Bladder microvascular endothelial cell (primary cell): ENCODE results near the gene PA2G4. TPM values are rescaled to one million over a fixed set of nuclear protein-coding genes. Genes with fewer than 3 reads are reported as not detected.

Source experiments
- total RNA-seq: library from RNA; depleted of rRNA; stranded (reverse); fragments of >200 nt; gene quantifications from 2 replicates; pipeline ENCODE4 v1.2.3, GENCODE V29; 2014

The PA2G4 gene
- 114 and 216 TPM in 2 replicates for total RNA-seq

DNA sequence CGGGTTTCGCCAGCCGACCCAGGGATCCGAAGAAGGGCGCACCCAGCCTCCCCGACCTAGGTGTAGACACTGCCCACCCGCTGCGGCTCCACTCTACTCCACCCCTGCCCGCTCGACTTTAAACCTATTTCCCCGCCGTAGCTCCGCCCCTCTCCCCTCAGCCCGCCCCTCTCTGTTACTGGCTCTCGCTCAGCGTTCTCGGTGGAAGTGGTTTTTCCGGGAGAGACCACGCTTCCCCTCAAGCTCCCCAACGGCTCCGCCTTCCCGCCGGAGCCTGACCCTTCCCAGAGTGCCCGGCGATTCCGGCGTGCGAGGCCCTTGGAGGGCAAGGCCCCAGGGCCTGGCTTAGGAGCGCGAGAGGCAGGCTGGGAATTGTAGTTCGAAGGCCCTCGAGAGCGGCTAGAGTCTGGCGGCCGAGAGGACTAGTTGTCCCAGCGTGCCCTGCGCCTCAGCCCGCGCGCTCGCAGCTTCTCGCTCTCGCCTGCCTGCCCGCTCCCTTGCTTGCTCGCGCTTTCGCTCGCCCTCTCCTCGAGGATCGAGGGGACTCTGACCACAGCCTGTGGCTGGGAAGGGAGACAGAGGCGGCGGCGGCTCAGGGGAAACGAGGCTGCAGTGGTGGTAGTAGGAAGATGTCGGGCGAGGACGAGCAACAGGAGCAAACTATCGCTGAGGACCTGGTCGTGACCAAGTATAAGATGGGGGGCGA lies at the start of gene PA2G4:
Gene PA2G4, plus strand, starts transcription at position 451 of the 706 bp plus-strand sequence. Its CDS starts 179 bp downstream, at position 630.

DNA sequence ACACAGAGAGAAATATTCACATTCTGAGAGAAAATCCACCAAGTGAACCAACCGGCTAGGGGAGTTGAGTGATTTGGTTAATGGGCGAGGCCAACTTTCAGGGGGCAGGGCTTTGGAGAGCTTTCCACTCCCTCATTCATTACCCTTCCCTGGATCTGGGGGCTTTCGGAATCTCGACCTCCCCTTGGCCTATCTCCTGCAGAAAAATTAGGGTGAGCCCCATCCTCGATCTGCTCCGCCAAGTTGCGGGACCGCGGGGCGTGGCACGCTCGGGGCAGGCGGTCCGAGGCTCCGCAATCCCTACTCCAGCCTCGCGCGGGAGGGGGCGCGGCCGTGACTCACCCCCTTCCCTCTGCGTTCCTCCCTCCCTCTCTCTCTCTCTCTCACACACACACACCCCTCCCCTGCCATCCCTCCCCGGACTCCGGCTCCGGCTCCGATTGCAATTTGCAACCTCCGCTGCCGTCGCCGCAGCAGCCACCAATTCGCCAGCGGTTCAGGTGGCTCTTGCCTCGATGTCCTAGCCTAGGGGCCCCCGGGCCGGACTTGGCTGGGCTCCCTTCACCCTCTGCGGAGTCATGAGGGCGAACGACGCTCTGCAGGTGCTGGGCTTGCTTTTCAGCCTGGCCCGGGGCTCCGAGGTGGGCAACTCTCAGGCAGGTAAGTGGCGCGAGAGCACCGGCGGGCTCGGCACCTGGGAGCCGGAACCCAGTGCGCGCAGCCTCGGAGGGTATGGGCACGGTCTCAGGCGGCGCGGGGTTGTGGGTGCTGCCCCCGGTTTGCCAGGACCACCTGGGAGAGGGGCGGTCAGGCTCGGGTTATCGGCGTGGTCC lies 24.4 kb upstream of the PA2G4 start, which contains the start of gene ERBB3:
Gene ERBB3, plus strand, starts transcription at position 443 of the 833 bp plus-strand sequence. Its CDS starts 136 bp downstream, at position 579.

DNA sequence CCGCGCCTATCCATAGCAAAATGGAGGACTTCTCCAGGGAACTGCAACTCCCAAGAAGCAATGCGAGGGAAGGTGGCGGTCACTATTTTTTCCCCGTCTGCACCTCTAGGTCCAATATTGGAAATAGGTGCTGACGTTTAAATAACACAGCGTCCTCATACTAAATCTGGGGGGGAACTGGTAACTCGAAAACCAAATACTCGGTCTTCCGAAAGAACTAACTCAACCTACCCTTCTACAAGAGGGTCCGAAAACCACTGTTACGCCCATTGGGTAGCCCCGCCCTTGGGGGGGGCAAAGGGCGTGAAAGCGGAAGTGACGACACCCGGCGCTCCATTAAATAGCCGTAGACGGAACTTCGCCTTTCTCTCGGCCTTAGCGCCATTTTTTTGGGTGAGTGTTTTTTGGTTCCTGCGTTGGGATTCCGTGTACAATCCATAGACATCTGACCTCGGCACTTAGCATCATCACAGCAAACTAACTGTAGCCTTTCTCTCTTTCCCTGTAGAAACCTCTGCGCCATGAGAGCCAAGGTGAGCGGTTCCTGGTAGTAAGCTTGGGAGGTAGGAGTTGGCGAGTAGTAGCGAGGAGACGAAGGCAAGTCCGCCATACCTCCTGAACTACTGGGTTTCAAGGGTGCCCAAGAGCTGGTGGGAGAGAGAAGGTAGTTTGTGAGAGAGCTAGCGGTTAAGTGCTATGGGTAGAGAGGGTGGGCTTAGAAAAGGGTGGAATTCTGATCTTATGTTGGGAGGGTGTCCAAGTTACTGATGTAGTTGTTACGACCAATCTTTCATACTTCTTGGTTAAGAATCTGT lies 12.1 kb downstream of the PA2G4 start, which contains the start of gene RPL41:
Gene RPL41, plus strand, starts transcription at position 367 of the 815 bp plus-strand sequence.

DNA sequence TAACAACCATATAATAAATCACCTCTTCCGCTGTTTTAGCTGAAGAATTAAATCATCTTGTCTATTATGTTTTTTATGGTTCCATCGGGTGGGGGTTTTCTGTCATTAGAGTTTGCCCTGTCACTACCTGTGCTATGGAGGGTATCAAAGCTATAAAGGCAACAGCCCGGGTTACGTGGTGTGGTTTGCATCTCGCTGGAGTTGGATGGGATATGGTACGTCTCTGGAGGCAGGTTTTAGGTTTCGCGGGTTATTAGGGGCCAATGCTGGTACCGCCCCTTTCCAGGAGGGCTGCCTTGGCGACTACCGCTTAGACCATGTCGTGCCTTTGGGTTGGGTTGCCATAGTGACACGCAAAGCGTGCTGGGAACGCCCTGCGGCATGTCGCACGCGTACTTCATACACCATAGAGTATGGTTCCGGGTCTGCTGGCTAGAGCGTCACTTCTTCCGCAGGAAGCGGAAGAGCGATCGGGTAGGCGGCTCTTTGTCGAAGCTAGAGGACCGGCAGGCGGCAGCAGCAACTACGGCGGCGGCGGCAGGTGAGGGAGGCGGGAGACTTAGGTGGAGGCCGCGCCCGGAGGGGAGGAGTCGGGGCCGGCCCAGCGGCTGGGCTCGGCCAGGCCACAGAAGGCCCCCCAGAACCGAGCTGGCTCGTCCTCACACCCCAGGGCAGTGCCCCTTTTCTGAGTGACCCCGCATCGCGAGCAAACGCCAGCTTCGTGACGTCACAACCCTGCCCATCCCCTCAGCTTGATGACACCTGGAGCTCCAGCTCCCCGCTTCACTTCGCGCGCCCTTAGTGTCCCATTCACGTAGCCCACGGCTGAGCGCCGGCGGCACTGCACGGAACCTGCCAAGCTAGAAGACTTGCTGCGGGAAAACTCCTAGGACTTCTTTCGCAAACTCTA lies 13.7 kb downstream of the PA2G4 start, which contains the start of gene ZC3H10:
Gene ZC3H10, plus strand, starts transcription at position 489 of the 910 bp plus-strand sequence. CDS start 2,297 bp downstream, outside the sequence.

DNA sequence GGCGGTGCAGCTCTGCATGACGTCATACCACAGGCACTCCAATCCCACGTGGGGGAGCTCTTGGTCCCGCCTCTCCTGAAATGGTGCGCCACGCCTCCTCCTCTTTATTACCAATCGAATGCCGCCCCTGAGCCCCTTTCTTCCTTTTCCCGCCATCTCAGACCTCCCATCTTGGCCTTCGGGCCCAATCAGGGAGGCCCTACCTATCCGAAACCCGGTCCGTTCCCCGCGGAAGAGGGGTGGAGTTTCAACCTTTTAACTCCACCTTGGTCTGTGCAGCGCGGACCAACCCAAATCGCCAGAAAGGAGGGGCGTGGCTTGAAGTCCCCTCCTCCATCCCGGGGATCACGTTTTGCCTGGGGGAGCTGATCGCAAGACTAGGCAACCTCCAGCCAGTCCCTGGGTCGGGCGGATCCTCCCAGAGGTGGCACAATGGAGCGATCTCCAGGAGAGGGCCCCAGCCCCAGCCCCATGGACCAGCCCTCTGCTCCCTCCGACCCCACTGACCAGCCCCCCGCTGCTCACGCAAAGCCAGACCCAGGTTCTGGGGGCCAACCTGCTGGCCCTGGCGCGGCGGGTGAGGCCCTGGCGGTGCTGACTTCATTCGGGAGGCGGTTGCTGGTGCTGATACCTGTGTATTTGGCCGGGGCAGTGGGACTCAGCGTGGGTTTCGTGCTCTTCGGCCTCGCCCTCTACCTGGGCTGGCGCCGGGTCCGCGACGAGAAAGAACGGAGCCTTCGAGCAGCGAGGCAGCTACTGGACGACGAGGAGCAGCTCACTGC lies 23.7 kb downstream of the PA2G4 start, which contains the start of gene ESYT1:
Gene ESYT1, plus strand, starts transcription at position 380 of the 782 bp plus-strand sequence. Its CDS starts 53 bp downstream, at position 433.

DNA sequence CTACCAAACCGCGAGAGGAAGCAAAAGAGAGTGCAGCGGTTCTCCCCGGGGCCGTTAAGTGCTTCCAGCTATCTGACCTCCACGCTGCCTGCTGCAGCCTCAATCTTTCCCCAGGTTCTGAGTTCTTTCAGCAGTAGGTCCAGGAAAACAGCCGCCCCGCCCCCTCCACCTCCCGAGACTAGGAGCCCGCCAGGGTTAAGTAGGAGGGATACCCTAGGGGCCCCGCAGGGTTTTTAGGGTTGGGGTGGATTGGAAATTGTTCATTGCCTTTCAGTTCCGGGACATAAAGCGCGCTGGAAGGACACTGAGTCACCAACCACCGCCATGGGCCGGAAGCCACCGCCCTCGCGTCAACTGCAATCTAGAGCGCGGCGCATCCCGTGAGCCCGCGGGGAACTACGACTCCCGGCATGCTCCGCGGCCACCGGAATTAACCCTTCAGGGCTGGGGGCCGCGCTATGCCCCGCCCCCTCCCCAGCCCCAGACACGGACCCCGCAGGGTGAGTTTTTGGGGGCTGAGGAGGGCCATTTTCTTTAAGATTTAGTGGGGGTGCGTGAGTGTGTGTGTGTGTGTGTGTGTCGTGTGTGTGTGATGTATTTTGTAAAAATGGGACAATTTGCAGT lies 47.9 kb downstream of the PA2G4 start, which contains the start of gene MYL6B:
Gene MYL6B, plus strand, starts transcription at position 456 of the 624 bp plus-strand sequence. CDS start 1,332 bp downstream, outside the sequence.

DNA sequence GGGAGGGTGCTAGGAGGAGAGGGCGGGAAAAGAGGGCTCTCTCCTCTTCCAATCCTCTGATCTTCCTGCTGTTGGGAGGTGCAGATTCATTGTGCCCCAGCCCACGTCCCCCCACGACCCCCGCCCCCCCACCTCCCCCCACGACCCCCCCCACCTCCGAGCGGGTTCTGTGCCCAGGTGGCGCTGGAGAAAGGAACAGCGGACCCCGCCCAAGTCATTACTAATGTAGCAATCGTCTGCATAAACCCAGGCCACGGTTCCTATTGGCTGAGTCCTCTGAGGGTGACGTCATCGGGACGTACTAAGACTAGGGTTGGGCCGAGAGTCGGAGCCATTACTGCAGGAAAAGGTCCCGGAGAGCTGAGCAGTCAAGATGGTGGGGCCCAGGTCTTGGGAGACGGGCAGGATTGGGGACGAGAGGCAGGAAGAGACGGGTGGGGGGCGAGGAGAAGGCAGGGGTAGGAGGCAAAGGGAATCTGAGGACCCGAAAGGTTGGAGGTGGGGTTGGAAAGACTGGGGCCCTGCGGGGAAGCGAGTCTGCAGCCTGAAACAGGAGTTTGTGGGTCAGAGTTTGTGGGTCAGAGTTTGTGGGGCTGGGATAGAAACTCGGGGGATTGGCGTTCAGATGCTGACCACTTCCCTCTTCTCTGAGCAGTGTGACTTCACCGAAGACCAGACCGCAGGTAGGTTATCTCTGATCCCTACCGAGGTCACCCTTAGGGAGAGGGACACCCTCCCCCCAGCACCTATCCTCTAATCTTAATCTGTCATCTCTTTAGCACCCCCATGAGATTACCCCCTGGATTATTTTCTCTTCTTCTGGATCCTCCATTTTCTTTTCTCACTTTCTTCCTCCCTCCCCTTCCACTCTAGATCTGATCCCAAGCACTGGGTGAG lies 53.9 kb downstream of the PA2G4 start, which contains the start of gene MYL6:
Gene MYL6, plus strand, starts transcription at position 331 of the 897 bp plus-strand sequence. Its CDS starts 43 bp downstream, at position 374.

Other genes with a start within 250 kb of the PA2G4 start
- 27.3 and 33.2 TPM in 2 replicates for gene PYM1, start 176.7 kb upstream of the PA2G4 start, total RNA-seq
- gene DGKA, start 173.4 kb upstream of the PA2G4 start, total RNA-seq: 29.0 and 37.6 TPM in 2 replicates
- 0.38 and 0.81 TPM in 2 replicates for gene PMEL, start 138.5 kb upstream of the PA2G4 start, total RNA-seq
- gene CDK2, start 137.7 kb upstream of the PA2G4 start, total RNA-seq: 27.1 and 35.3 TPM in 2 replicates
- gene RAB5B, start 130.5 kb upstream of the PA2G4 start, total RNA-seq: 30.6 and 52.0 TPM in 2 replicates
- gene SUOX, start 107.3 kb upstream of the PA2G4 start, total RNA-seq: 6.5 and 12.3 TPM in 2 replicates
- 0.16 and 0.25 TPM in 2 replicates for gene IKZF4, start 83.5 kb upstream of the PA2G4 start, total RNA-seq
- 32.6 and 61.2 TPM in 2 replicates for gene RPS26, start 62.6 kb upstream of the PA2G4 start, total RNA-seq
- 0.63 TPM in 1 of 2 replicates, not detected in the other for gene ERBB3, start 24.4 kb upstream of the PA2G4 start, total RNA-seq
- gene RPL41, start 12.1 kb downstream of the PA2G4 start, total RNA-seq: 2,621 and 2,969 TPM in 2 replicates
- gene ZC3H10, start 13.7 kb downstream of the PA2G4 start, total RNA-seq: 4.4 and 6.4 TPM in 2 replicates
- 328 and 362 TPM in 2 replicates for gene ESYT1, start 23.7 kb downstream of the PA2G4 start, total RNA-seq
- gene MYL6B, start 48.0 kb downstream of the PA2G4 start, total RNA-seq: 69.4 and 71.4 TPM in 2 replicates
- gene MYL6, start 53.8 kb downstream of the PA2G4 start, total RNA-seq: 3,299 and 3,963 TPM in 2 replicates
- 38.0 and 56.8 TPM in 2 replicates for gene SMARCC2, start 84.9 kb downstream of the PA2G4 start, total RNA-seq
- gene RNF41, start 117.4 kb downstream of the PA2G4 start, total RNA-seq: 68.5 and 138 TPM in 2 replicates
- 24.9 and 27.2 TPM in 2 replicates for gene NABP2, start 119.8 kb downstream of the PA2G4 start, total RNA-seq
- 0.38 TPM in 1 of 2 replicates, not detected in the other for gene SLC39A5, start 125.5 kb downstream of the PA2G4 start, total RNA-seq
- 8.4 and 33.0 TPM in 2 replicates for gene ANKRD52, start 153.8 kb downstream of the PA2G4 start, total RNA-seq
- 4.5 and 7.7 TPM in 2 replicates for gene COQ10A, start 162.4 kb downstream of the PA2G4 start, total RNA-seq
- gene CS, start 195.8 kb downstream of the PA2G4 start, total RNA-seq: 90.7 and 173 TPM in 2 replicates
- gene CNPY2, start 211.4 kb downstream of the PA2G4 start, total RNA-seq: 48.9 and 65.3 TPM in 2 replicates
- 11.2 and 21.5 TPM in 2 replicates for gene PAN2, start 229.4 kb downstream of the PA2G4 start, total RNA-seq
- 0.19 TPM in 1 of 2 replicates, not detected in the other for gene IL23A, start 234.3 kb downstream of the PA2G4 start, total RNA-seq